Activated CD4-positive, alpha-beta T cell treated with anti-CD3 and anti-CD28 coated beads for 1 hour (primary cell): ENCODE data around the gene EYA4.

Experiments
- DNase-seq: peaks from one replicate; pipeline ENCODE4 v3.0.0-alpha.2; 2020

Gene EYA4

GRCh38 chr6:133243723-133244305 is 2.7 kb downstream of the EYA4 start:
- no peak for DNase-seq

GRCh38 chr6:133244519-133244918 is 3.4 kb downstream of the EYA4 start:
- no peak for DNase-seq

- no peak for DNase-seq
Measured at GRCh38 chr6:133245007-133245406, 3.9 kb downstream of the EYA4 start.

GRCh38 chr6:133245422-133245903 is 4.3 kb downstream of the EYA4 start:
- DNase-seq: no peak

GRCh38 chr6:133247581-133247980 is 6.4 kb downstream of the EYA4 start:
- DNase-seq: no peak

GRCh38 chr6:133248241-133249001 is 7.3 kb downstream of the EYA4 start:
- no peak for DNase-seq

- no peak for DNase-seq
Measured at GRCh38 chr6:133251688-133252087, 10.5 kb downstream of the EYA4 start.

- no peak for DNase-seq
Measured at GRCh38 chr6:133254552-133255228, 13.5 kb downstream of the EYA4 start.

- DNase-seq: no peak
Measured at GRCh38 chr6:133257545-133258105, 16.5 kb downstream of the EYA4 start.

GRCh38 chr6:133259561-133259960 is 18.4 kb downstream of the EYA4 start:
- DNase-seq: no peak

GRCh38 chr6:133262804-133263203 is 21.6 kb downstream of the EYA4 start:
- no peak for DNase-seq

- no peak for DNase-seq
Measured at GRCh38 chr6:133265066-133265465, 23.9 kb downstream of the EYA4 start.

GRCh38 chr6:133266186-133266585 is 25.0 kb downstream of the EYA4 start:
- DNase-seq: no peak

GRCh38 chr6:133268621-133269020 is 27.5 kb downstream of the EYA4 start:
- no peak for DNase-seq

- DNase-seq: no peak
Measured at GRCh38 chr6:133274813-133275212, 33.7 kb downstream of the EYA4 start.

GRCh38 chr6:133275213-133275612 is 34.1 kb downstream of the EYA4 start:
- DNase-seq: no peak

- no peak for DNase-seq
Measured at GRCh38 chr6:133277228-133277899, 36.2 kb downstream of the EYA4 start.

GRCh38 chr6:133277900-133278545 is 36.9 kb downstream of the EYA4 start:
- no peak for DNase-seq

- DNase-seq: no peak
Measured at GRCh38 chr6:133286765-133287164, 45.6 kb downstream of the EYA4 start.

GRCh38 chr6:133288662-133289061 is 47.5 kb downstream of the EYA4 start:
- DNase-seq: no peak

- DNase-seq: no peak
Measured at GRCh38 chr6:133289733-133290306, 48.7 kb downstream of the EYA4 start.

- no peak for DNase-seq
Measured at GRCh38 chr6:133290930-133291329, 49.8 kb downstream of the EYA4 start.
